Measurements from ENCODE around the gene IKZF3. TPM values are rescaled to one million over a fixed set of nuclear protein-coding genes. Genes with fewer than 3 reads are reported as not detected.
"Not testable (repeated sequence)": the region's sequence is repeated elsewhere in the genome, so short reads cannot be mapped to it uniquely, and the experiment has no call there.

IKZF3 gene
- polyA plus RNA-seq, 1 donor (not counting 4 experiments of a cell fraction or from before 2014, with no cell fraction given), result not detected

- no peak overlapping the region for H3K27ac ChIP-seq (ENCODE audit: control insufficient read depth, insufficient read depth, low read length)
- peaks cover 15% of the 10 kb centered on the region for H3K27me3 ChIP-seq (ENCODE audit: control insufficient read depth, extremely low read depth, insufficient read depth, low read length)
- H3K9ac ChIP-seq (ENCODE audit: control insufficient read depth, extremely low read depth, insufficient read depth, low read length), result no peak overlapping the region
- no peak overlapping the region for H3K4me2 ChIP-seq (ENCODE audit: control insufficient read depth, extremely low read depth, insufficient read depth, low read depth, low read length)
- H3K9me1 ChIP-seq (ENCODE audit: control insufficient read depth, extremely low read depth, insufficient read depth, low read length), result no peaks in the 10 kb centered on the region
- no peak for DNase-seq (ENCODE audit: low read depth, low spot score)
- no peaks in the 10 kb centered on the region for H4K20me1 ChIP-seq (ENCODE audit: control insufficient read depth, extremely low read depth, insufficient read depth, low read length)
- dilution Hi-C loops (cut with MboI; ENCODE audit: extremely low pct_ligation_motif_present, low sequenced_read_pairs), result no loop called here
- peaks cover 3 to 4% of the 10 kb centered on the region in 2 experiments for H3K36me3 ChIP-seq (ENCODE audit: control insufficient read depth in 2 of 2, extremely low read depth in 1 of 2, insufficient read depth in 2 of 2, low read length in 2 of 2)
- peaks cover 7% of the 10 kb centered on the region for H3K4me1 ChIP-seq (ENCODE audit: control insufficient read depth, extremely low read depth, insufficient read depth, low read length)
- no peak for FAIRE-seq
- TF ChIP-seq CTCF (optimal IDR thresholded peaks at IDR 0.05 in 1 of 3, IDR thresholded peaks at IDR 0.05 in 1 of 3, conservative IDR thresholded peaks at IDR 0.05 in 1 of 3; ENCODE audit: extremely low read depth in 1 of 3, insufficient read depth in 2 of 3, low read length in 3 of 3) (no peak), EZH2 (IDR thresholded peaks at IDR 0.05; ENCODE audit: low read length) (no peak)
- H3K4me3 ChIP-seq (ENCODE audit: control insufficient read depth in 2 of 3, extremely low read depth in 1 of 3, insufficient read depth in 2 of 3, low read depth in 1 of 3, low read length in 3 of 3), result no peak overlapping the region
- no peaks in the 10 kb centered on the region for H3K9me3 ChIP-seq (ENCODE audit: control insufficient read depth, low read depth, low read length)
- H2AFZ ChIP-seq (ENCODE audit: control insufficient read depth, low read length), result no peak overlapping the region
- H3K79me2 ChIP-seq (ENCODE audit: control insufficient read depth, insufficient read depth, low read length), result no peaks in the 10 kb centered on the region
Observed at GRCh38 chr17:39751016-39751543, 113.0 kb downstream of the IKZF3 start.

- no peak for DNase-seq (ENCODE audit: low read depth, low spot score)
- Histone ChIP-seq H3K4me2 (ENCODE audit: control insufficient read depth, extremely low read depth, insufficient read depth, low read depth, low read length) (peak overlapping the region; percentile 6), H3K9me1 (ENCODE audit: control insufficient read depth, extremely low read depth, insufficient read depth, low read length) (no peaks in the 10 kb centered on the region), H3K27me3 (ENCODE audit: control insufficient read depth, extremely low read depth, insufficient read depth, low read length) (peaks cover 8% of the 10 kb centered on the region), H3K27ac (ENCODE audit: control insufficient read depth, insufficient read depth, low read length) (no peak overlapping the region), H3K4me3 (ENCODE audit: control insufficient read depth in 2 of 3, extremely low read depth in 1 of 3, insufficient read depth in 2 of 3, low read depth in 1 of 3, low read length in 3 of 3) (no peak overlapping the region), H3K4me1 (ENCODE audit: control insufficient read depth, extremely low read depth, insufficient read depth, low read length) (peaks cover 7% of the 10 kb centered on the region), H3K36me3 (ENCODE audit: control insufficient read depth in 2 of 2, extremely low read depth in 1 of 2, insufficient read depth in 2 of 2, low read length in 2 of 2) (peaks cover 9% of the 10 kb centered on the region in 2 experiments), H3K79me2 (ENCODE audit: control insufficient read depth, insufficient read depth, low read length) (no peaks in the 10 kb centered on the region), H3K9me3 (ENCODE audit: control insufficient read depth, low read depth, low read length) (no peaks in the 10 kb centered on the region), H4K20me1 (ENCODE audit: control insufficient read depth, extremely low read depth, insufficient read depth, low read length) (no peaks in the 10 kb centered on the region), H2AFZ (ENCODE audit: control insufficient read depth, low read length) (no peak overlapping the region), H3K9ac (ENCODE audit: control insufficient read depth, extremely low read depth, insufficient read depth, low read length) (no peak overlapping the region)
- TF ChIP-seq EZH2 (IDR thresholded peaks at IDR 0.05; ENCODE audit: low read length) (no peak), CTCF (optimal IDR thresholded peaks at IDR 0.05 in 1 of 3, IDR thresholded peaks at IDR 0.05 in 1 of 3, conservative IDR thresholded peaks at IDR 0.05 in 1 of 3; ENCODE audit: extremely low read depth in 1 of 3, insufficient read depth in 2 of 3, low read length in 3 of 3) (no peak)
- dilution Hi-C loops (cut with MboI; ENCODE audit: extremely low pct_ligation_motif_present, low sequenced_read_pairs), result no loop called here
- FAIRE-seq, result no peak
Observed at GRCh38 chr17:39750131-39751015, 113.7 kb downstream of the IKZF3 start.

- peaks cover 22 to 25% of the 10 kb centered on the region in 2 experiments for H3K36me3 ChIP-seq (ENCODE audit: control insufficient read depth in 2 of 2, extremely low read depth in 1 of 2, insufficient read depth in 2 of 2, low read length in 2 of 2)
- DNase-seq (ENCODE audit: low read depth, low spot score); H4K20me1 ChIP-seq (ENCODE audit: control insufficient read depth, extremely low read depth, insufficient read depth, low read length); H3K79me2 ChIP-seq (ENCODE audit: control insufficient read depth, insufficient read depth, low read length); H2AFZ ChIP-seq (ENCODE audit: control insufficient read depth, low read length); dilution Hi-C loops (cut with MboI; ENCODE audit: extremely low pct_ligation_motif_present, low sequenced_read_pairs); H3K9me3 ChIP-seq (ENCODE audit: control insufficient read depth, low read depth, low read length); H3K4me1 ChIP-seq (ENCODE audit: control insufficient read depth, extremely low read depth, insufficient read depth, low read length); H3K27ac ChIP-seq (ENCODE audit: control insufficient read depth, insufficient read depth, low read length); FAIRE-seq; H3K4me3 ChIP-seq (ENCODE audit: control insufficient read depth in 2 of 3, extremely low read depth in 1 of 3, insufficient read depth in 2 of 3, low read depth in 1 of 3, low read length in 3 of 3); H3K4me2 ChIP-seq (ENCODE audit: control insufficient read depth, extremely low read depth, insufficient read depth, low read depth, low read length); H3K9me1 ChIP-seq (ENCODE audit: control insufficient read depth, extremely low read depth, insufficient read depth, low read length); H3K27me3 ChIP-seq (ENCODE audit: control insufficient read depth, extremely low read depth, insufficient read depth, low read length); H3K9ac ChIP-seq (ENCODE audit: control insufficient read depth, extremely low read depth, insufficient read depth, low read length): not testable (repeated sequence)
Observed at GRCh38 chr17:39748444-39749034, 115.6 kb downstream of the IKZF3 start.

All from keratinocyte (primary cell).